ENCODE measurements around the gene PTGER3.
"Not testable (repeated sequence)": the region's sequence is repeated elsewhere in the genome, so short reads cannot be mapped to it uniquely, and the experiment has no call there.

The PTGER3 gene

DNA sequence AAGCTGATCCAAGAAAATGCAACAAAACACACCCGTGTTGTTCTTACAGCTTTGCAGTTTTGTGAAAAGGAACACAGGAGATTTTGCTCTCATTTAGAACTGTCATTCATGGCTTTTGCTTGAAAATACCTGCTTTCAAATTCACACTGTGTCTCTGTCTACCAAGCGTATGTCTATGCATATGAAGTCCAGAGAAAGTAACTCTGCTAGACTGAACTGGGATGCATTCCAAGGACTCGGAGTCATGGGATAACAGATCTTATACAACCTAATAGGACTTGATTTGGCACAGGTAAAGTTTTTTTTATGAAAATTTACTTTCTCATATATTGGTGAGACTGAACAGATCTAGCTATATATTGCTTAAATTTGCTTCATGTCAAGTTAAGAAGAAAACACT, 102.4 kb downstream of the PTGER3 start:
- FAIRE-seq = no peak

DNA sequence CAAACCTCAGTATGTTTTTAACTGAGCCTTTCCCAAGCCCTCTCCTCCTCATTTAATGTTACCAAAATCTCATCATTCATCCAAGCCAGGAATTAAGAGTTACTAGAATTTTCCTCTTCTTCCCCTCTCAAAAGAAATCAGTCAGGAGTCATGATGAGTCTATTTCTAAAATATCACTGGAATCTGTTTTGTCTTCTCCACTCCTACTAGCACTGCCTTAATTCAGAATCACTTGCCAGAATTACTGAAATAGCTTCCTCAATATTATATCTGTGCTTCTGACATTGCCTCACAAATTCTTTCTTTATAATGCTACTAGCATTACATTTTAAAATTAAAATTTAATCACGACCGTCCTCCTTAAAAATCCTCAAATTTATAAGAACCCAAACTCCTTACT, 106.1 kb downstream of the PTGER3 start:
- no peak for FAIRE-seq

- not testable (repeated sequence) for FAIRE-seq
Measured at GRCh38 chr1:70940398-70940797, 107.2 kb downstream of the PTGER3 start.

- no peak for FAIRE-seq
Measured at GRCh38 chr1:70934194-70934961, 113.2 kb downstream of the PTGER3 start.

- no peak for FAIRE-seq
Measured at GRCh38 chr1:70930062-70930461, 117.6 kb downstream of the PTGER3 start.

GRCh38 chr1:70922196-70922595, 125.4 kb downstream of the PTGER3 start:
- FAIRE-seq = no peak
